H1 (cell line): ENCODE data around the gene DDI2. TPM values are rescaled to one million over a fixed set of nuclear protein-coding genes. Genes with fewer than 3 reads are reported as not detected.

Experiments used
- BACH1 ChIP-seq: IDR thresholded peaks from 2 replicates; pipeline ENCODE4 v1.6.1; 2012; ENCODE audit warnings: low read length, improper control_type of control experiment
- CTBP2 ChIP-seq: IDR thresholded peaks from 2 replicates; pipeline ENCODE4 v1.7.0; 2011; ENCODE audit warnings: borderline replicate concordance, mild to moderate bottlenecking, moderate library complexity, mixed read lengths, low read length; ENCODE audit not compliant: insufficient read depth, insufficient read length
- EGR1 ChIP-seq: IDR thresholded peaks from 2 replicates; pipeline ENCODE4 v1.6.1; 2011; ENCODE audit warnings: low read depth, low read length, borderline replicate concordance
- SAP30 ChIP-seq: fragments of 300-600 bp; sonication (generic); IDR thresholded peaks from 2 replicates; pipeline ENCODE4 v1.7.1; 2012; ENCODE audit warnings: low read length, moderate library complexity, mild to moderate bottlenecking, inconsistent platforms; ENCODE audit not compliant: insufficient read depth, insufficient replicate concordance
- TAF1 ChIP-seq: IDR thresholded peaks from 2 replicates; pipeline ENCODE4 v1.6.1; 2011; ENCODE audit warnings: mild to moderate bottlenecking, low read depth, low read length
- polyA plus RNA-seq, 7 experiments: library from polyadenylated mRNA; depleted of rRNA in 3 of 7; stranded (reverse) in 5 of 7; unstranded in 2 of 7; fragments of >200 nt in 5 of 7; fragments of 200-250 nt in 2 of 7; gene quantifications; 1 replicate in 5 of 7; 2 replicates in 1 of 7; 4 replicates in 1 of 7; pipeline versions ENCODE4 v1.2.1 to v1.2.3, GENCODE V29; 2011 to 2013; ENCODE audit warnings: missing spikeins in 2 of 7, mixed read lengths in 2 of 7
- total RNA-seq: library from RNA; stranded (reverse); fragmentation: NEBNext Ultra II Directional; extraction: Animal tissue kit (Norgen Biotek cat#: 25700); gene quantifications from 2 replicates; pipeline ENCODE4 v1.2.1, GENCODE V29; 2021

DDI2 gene
- total and polyA plus RNA-seq, 2 of the 8 experiments (the other 6 are each of a cell fraction or from before 2014, with no cell fraction given), result 7.7 to 38.3 TPM

GRCh38 chr1:15637826-15638225 lies 20.6 kb downstream of the DDI2 start (continued):
- TF ChIP-seq CTBP2 (no peak), SAP30 (no peak), TAF1 (no peak), BACH1 (no peak), EGR1 (no peak)
